PC-3 (cell line): Measurements from ENCODE around the gene GRHPR. TPM values are rescaled to one million over a fixed set of nuclear protein-coding genes. Genes with fewer than 3 reads are reported as not detected.

Experiments
- ATAC-seq: fragments of 200-7000 bp; cut with Tn5 transposase; 2 replicates; pipeline ENCODE4 v1.9.1; 2020; ENCODE audit warnings: mild to moderate bottlenecking, moderate library complexity
- BruUV-seq: library from RNA; stranded (reverse); fragments of 400-500 nt; replicated peaks from 2 replicates; lab custom pipeline; 2021; lab: Mats Ljungman, UMichigan
- CTCF ChIA-PET: fragments of 300-600 bp; sonication (Branson Sonifier 250); formaldehyde crosslinking; loops from one replicate; lab custom pipeline; 2022; ENCODE audit warnings: antibody characterized with exemption; lab: Charles Lee
- POLR2A ChIA-PET: fragments of 300-600 bp; sonication (Branson Sonifier 250); formaldehyde crosslinking; loops from one replicate; lab custom pipeline; 2022; ENCODE audit warnings: antibody characterized with exemption; ENCODE audit not compliant: unreplicated experiment; lab: Charles Lee
- DNase-seq: peaks from one replicate; pipeline ENCODE4 v3.0.0-alpha.2; 2015
- H2AFZ ChIP-seq: fragments of 300-600 bp; sonication (generic); 2 replicates; pipeline ENCODE4 v1.6.0; 2016; ENCODE audit warnings: antibody characterized with exemption, low read length
- H3F3A ChIP-seq: fragments of 300-600 bp; sonication (generic); one replicate; pipeline ENCODE4 v1.6.0; 2017; ENCODE audit warnings: antibody characterized with exemption, low read length, control low read depth, mild to moderate bottlenecking; ENCODE audit not compliant: unreplicated experiment
- H3K27ac ChIP-seq: fragments of 300-600 bp; sonication (generic); 2 replicates; pipeline ENCODE4 v1.5.1; 2016; ENCODE audit warnings: mild to moderate bottlenecking, low read length
- H3K27me3 ChIP-seq: fragments of 300-600 bp; sonication (generic); 2 replicates; pipeline ENCODE4 v1.6.1; 2016; ENCODE audit warnings: low read length, mixed read lengths
- H3K36me3 ChIP-seq: fragments of 300-600 bp; sonication (generic); 2 replicates; pipeline ENCODE4 v1.6.1; 2016; ENCODE audit warnings: low read depth, mixed run types, low read length, mixed read lengths
- H3K4me1 ChIP-seq: fragments of 300-600 bp; sonication (generic); 2 replicates; pipeline ENCODE4 v1.5.1; 2016; ENCODE audit warnings: low read length; ENCODE audit not compliant: insufficient read depth
- H3K4me2 ChIP-seq: fragments of 300-600 bp; sonication (generic); 2 replicates; pipeline ENCODE4 v1.6.0; 2016; ENCODE audit warnings: low read length
- H3K4me3 ChIP-seq: fragments of 300-600 bp; sonication (generic); 2 replicates; pipeline ENCODE4 v1.5.1; 2016; ENCODE audit warnings: mild to moderate bottlenecking, low read length, mixed read lengths
- H3K79me2 ChIP-seq: fragments of 300-600 bp; sonication (generic); 2 replicates; pipeline ENCODE4 v1.6.1; 2017; ENCODE audit warnings: low read length, mixed read lengths
- H3K9ac ChIP-seq: fragments of 300-600 bp; sonication (generic); 2 replicates; pipeline ENCODE4 v1.6.0; 2016; ENCODE audit warnings: mild to moderate bottlenecking, low read length
- H3K9me2 ChIP-seq: fragments of 300-600 bp; sonication (generic); replicated peaks from 2 replicates; pipeline ENCODE4 v1.6.1; 2016; ENCODE audit warnings: mixed run types, low read length, mixed read lengths
- H3K9me3 ChIP-seq: fragments of 300-600 bp; sonication (generic); 2 replicates; pipeline ENCODE4 v1.6.1; 2016; ENCODE audit warnings: low read length, mixed read lengths
- H4K20me1 ChIP-seq: fragments of 300-600 bp; sonication (generic); 2 replicates; pipeline ENCODE4 v1.6.1; 2016; ENCODE audit warnings: low read length, mixed read lengths
- EZH2 ChIP-seq: fragments of 300-600 bp; sonication (generic); IDR thresholded peaks from one replicate; pipeline ENCODE4 v1.6.1; 2017; ENCODE audit warnings: antibody characterized with exemption, mild to moderate bottlenecking, low read length; ENCODE audit not compliant: unreplicated experiment
- EZH2phosphoT487 ChIP-seq: fragments of 300-600 bp; sonication (generic); IDR thresholded peaks from 2 replicates; pipeline ENCODE4 v1.6.1; 2018; ENCODE audit warnings: mild to moderate bottlenecking, antibody characterized with exemption, low read length, borderline replicate concordance
- intact Hi-C: fragments of 100-400 bp; cut with micrococcal nuclease; formaldehyde crosslinking; loops from 2 replicates; pipeline ENCODE4 v1.9.0; 2023
- total RNA-seq: library from RNA; depleted of rRNA; stranded (reverse); fragments of >200 nt; gene quantifications from 2 replicates; pipeline ENCODE4 v1.2.3, GENCODE V29; 2014
- TF ChIP-seq, protein P1 (sequence below): fragments of 300-600 bp; sonication (generic); conservative IDR thresholded peaks from 2 replicates; pipeline ENCODE4 v1.5.1; 2017; ENCODE audit warnings: antibody characterized with exemption, low read depth, mild to moderate bottlenecking, low read length

The GRHPR gene
- total RNA-seq, 1 experiment from 2014 or later: 84.1 TPM

DNA sequence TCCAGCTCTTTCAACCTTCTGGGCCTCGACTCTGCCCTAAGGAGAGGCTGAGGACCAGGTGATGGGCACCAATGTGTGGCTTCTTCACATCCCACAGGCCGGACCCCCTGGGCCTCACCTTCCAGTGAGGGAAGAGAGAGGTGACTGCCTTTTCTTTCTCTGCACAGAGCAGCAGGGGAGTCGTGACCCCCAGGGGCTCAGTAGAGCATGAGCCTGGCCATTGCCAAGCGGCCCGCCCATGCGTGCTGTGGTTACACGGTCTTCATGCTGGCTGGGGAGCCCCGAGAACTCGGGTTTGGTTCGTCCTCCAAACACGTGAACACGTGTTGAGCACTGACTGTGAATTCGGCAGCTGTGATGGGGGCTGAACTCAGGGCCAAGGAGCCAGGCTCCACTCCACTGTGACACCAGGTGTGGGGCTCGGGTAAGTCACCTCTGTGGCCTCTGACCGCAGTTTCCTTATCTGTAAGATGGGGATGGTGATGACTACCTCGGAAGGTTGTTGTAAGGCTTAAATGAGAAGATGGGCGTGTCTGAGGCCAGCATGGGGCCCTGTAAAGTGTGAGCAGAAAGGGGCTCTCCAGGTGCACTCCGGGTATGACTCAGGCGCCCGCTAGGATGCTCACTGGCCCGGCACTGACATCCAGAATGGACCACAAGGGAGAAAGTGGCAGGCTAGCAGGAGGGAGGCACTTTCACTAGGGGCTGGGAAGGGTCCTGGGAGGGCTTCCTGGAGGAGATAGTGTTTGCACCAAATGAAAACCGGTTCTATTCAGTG is 13.4 kb upstream of the GRHPR start:
- H3K27me3 ChIP-seq: no peaks in the 10 kb centered on the region
- H3K9ac ChIP-seq: no peak overlapping the region
- TF ChIP-seq, protein P1, sequence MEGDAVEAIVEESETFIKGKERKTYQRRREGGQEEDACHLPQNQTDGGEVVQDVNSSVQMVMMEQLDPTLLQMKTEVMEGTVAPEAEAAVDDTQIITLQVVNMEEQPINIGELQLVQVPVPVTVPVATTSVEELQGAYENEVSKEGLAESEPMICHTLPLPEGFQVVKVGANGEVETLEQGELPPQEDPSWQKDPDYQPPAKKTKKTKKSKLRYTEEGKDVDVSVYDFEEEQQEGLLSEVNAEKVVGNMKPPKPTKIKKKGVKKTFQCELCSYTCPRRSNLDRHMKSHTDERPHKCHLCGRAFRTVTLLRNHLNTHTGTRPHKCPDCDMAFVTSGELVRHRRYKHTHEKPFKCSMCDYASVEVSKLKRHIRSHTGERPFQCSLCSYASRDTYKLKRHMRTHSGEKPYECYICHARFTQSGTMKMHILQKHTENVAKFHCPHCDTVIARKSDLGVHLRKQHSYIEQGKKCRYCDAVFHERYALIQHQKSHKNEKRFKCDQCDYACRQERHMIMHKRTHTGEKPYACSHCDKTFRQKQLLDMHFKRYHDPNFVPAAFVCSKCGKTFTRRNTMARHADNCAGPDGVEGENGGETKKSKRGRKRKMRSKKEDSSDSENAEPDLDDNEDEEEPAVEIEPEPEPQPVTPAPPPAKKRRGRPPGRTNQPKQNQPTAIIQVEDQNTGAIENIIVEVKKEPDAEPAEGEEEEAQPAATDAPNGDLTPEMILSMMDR: no peak
- TF ChIP-seq EZH2: no peak
- no peak for TF ChIP-seq EZH2phosphoT487
- no peaks in the 10 kb centered on the region for H3K36me3 ChIP-seq
- no peaks in the 10 kb centered on the region for H3K4me1 ChIP-seq
- no peaks in the 10 kb centered on the region for H3K79me2 ChIP-seq
- POLR2A ChIA-PET: no interaction called here
- no peak overlapping the region for H3K27ac ChIP-seq
- DNase-seq: no peak
- H2AFZ ChIP-seq: no peak overlapping the region
- H3K4me3 ChIP-seq: no peak overlapping the region
- H3F3A ChIP-seq: no peaks in the 10 kb centered on the region
- H4K20me1 ChIP-seq: no peaks in the 10 kb centered on the region
- CTCF ChIA-PET: interaction anchor here (0.6 kb wide), 1 partner anchor 9 kb away, joined by 3 read pairs; no protein-coding TSS in a partner anchor
- no peak overlapping the region for H3K4me2 ChIP-seq
- BruUV-seq: no TSS peak
- no peaks in the 10 kb centered on the region for H3K9me3 ChIP-seq
- intact Hi-C loops: no loop called here
- no peak for ATAC-seq
- H3K9me2 ChIP-seq: no peaks in the 10 kb centered on the region

DNA sequence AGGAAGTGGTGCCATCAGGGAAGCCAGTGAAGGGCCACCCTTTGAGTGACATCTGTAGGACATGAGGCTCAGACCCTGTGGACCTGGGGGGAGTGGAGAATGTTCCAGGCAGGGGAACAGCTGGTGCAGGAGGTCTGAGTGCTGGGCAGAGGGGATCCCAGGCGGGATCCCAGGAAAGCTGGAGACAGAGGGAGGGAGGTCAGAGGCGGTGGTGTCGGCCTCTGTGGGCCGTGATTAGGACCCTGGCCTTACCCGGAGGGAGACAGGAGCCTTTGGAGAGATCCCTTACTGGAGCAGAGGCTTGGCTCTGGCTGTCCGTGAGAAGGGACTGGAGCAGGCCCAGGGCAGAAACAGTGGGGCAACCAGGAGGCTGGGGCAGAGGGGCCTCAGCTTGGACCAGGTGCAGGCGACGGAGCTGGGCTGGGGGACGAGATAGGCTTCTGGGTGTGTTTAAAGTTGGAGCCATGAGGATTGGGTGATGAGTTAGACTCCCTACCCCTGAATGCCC is 12.1 kb upstream of the GRHPR start:
- Histone ChIP-seq H3K9me3 (no peaks in the 10 kb centered on the region), H3K4me3 (no peak overlapping the region), H3F3A (no peaks in the 10 kb centered on the region), H3K9ac (no peak overlapping the region), H3K4me2 (no peak overlapping the region), H3K4me1 (no peaks in the 10 kb centered on the region), H4K20me1 (no peaks in the 10 kb centered on the region), H3K9me2 (no peaks in the 10 kb centered on the region), H3K27me3 (no peaks in the 10 kb centered on the region), H3K27ac (no peak overlapping the region), H3K36me3 (no peaks in the 10 kb centered on the region), H2AFZ (no peak overlapping the region), H3K79me2 (no peaks in the 10 kb centered on the region)
- POLR2A ChIA-PET: no interaction called here
- DNase-seq: no peak
- TF ChIP-seq, protein P1: no peak
- intact Hi-C loops: no loop called here
- CTCF ChIA-PET: interaction anchor here (0.6 kb wide), 1 partner anchor 499 kb away, joined by 3 read pairs; no protein-coding TSS in a partner anchor
- ATAC-seq: no peak
- no TSS peak for BruUV-seq
